ENCODE results near the gene PPP2R3B. TPM values are rescaled to one million over a fixed set of nuclear protein-coding genes. Genes with fewer than 3 reads are reported as not detected.

The PPP2R3B gene
- total and polyA plus RNA-seq, 2 experiments from 2014 or later: 22.4 to 24.3 TPM

GRCh38 chrX:336227-336626 is 50.5 kb downstream of the PPP2R3B start:
- Histone ChIP-seq H3K9me2 (replicated peaks; ENCODE audit: insufficient read depth) (no peaks in the 10 kb centered on the region), H3K36me3 (replicated peaks; ENCODE audit: insufficient read depth, low read depth) (no peaks in the 10 kb centered on the region), H3K4me2 (no peak overlapping the region), H3K4me3 (no peak overlapping the region), H3K27ac (no peak overlapping the region), H2AFZ (no peak overlapping the region), H3K27me3 (no peaks in the 10 kb centered on the region), H3K4me1 (ENCODE audit: insufficient read depth) (peaks cover 6% of the 10 kb centered on the region), H4K20me1 (ENCODE audit: insufficient read depth, poor library complexity, severe bottlenecking) (no peaks in the 10 kb centered on the region), H3K9me3 (ENCODE audit: low read depth) (no peaks in the 10 kb centered on the region), H3K79me2 (no peaks in the 10 kb centered on the region)
- WGBS (ENCODE audit: low lambda C conversion rate, missing lambda C conversion rate): 94% methylated on average over 20 of the region's 21 CpGs
- no peak for DNase-seq (ENCODE audit: low spot score)
- TF ChIP-seq CTCF (IDR thresholded peaks at IDR 0.05; ENCODE audit: poor library complexity) (no peak), EZH2phosphoT487 (IDR thresholded peaks at IDR 0.05; ENCODE audit: low read depth, severe bottlenecking, unreplicated experiment) (no peak), EZH2 (IDR thresholded peaks at IDR 0.05; ENCODE audit: borderline replicate concordance) (no peak)

- no peaks in the 10 kb centered on the region for H3K9me3 ChIP-seq (ENCODE audit: low read depth)
- no peak overlapping the region for H3K27ac ChIP-seq
- TF ChIP-seq EZH2phosphoT487 (IDR thresholded peaks at IDR 0.05; ENCODE audit: low read depth, severe bottlenecking, unreplicated experiment) (no peak), CTCF (IDR thresholded peaks at IDR 0.05; ENCODE audit: poor library complexity) (no peak), EZH2 (IDR thresholded peaks at IDR 0.05; ENCODE audit: borderline replicate concordance) (no peak)
- H3K9me2 ChIP-seq (replicated peaks; ENCODE audit: insufficient read depth): no peaks in the 10 kb centered on the region
- no peaks in the 10 kb centered on the region for H3K27me3 ChIP-seq
- H2AFZ ChIP-seq: no peak overlapping the region
- H3K4me2 ChIP-seq: no peak overlapping the region
- WGBS (ENCODE audit: low lambda C conversion rate, missing lambda C conversion rate): 98% methylated on average over 17 of the region's 17 CpGs
- H3K36me3 ChIP-seq (replicated peaks; ENCODE audit: insufficient read depth, low read depth): no peaks in the 10 kb centered on the region
- no peaks in the 10 kb centered on the region for H4K20me1 ChIP-seq (ENCODE audit: insufficient read depth, poor library complexity, severe bottlenecking)
- no peak overlapping the region for H3K4me3 ChIP-seq
- DNase-seq (ENCODE audit: low spot score): no peak
- H3K4me1 ChIP-seq (ENCODE audit: insufficient read depth): peaks cover 11% of the 10 kb centered on the region
- no peaks in the 10 kb centered on the region for H3K79me2 ChIP-seq
Observed at GRCh38 chrX:335758-336155, 51.0 kb downstream of the PPP2R3B start.

- H3K4me3 ChIP-seq: no peak overlapping the region
- DNase-seq (ENCODE audit: low spot score): no peak
- no peak overlapping the region for H3K4me2 ChIP-seq
- no peaks in the 10 kb centered on the region for H3K27me3 ChIP-seq
- no peak overlapping the region for H3K27ac ChIP-seq
- H4K20me1 ChIP-seq (ENCODE audit: insufficient read depth, poor library complexity, severe bottlenecking): no peaks in the 10 kb centered on the region
- peaks cover 11% of the 10 kb centered on the region for H3K4me1 ChIP-seq (ENCODE audit: insufficient read depth)
- H3K9me3 ChIP-seq (ENCODE audit: low read depth): no peaks in the 10 kb centered on the region
- no peak overlapping the region for H2AFZ ChIP-seq
- no peaks in the 10 kb centered on the region for H3K79me2 ChIP-seq
- WGBS (ENCODE audit: low lambda C conversion rate, missing lambda C conversion rate): 96% methylated on average over 38 of the region's 47 CpGs
- TF ChIP-seq EZH2phosphoT487 (IDR thresholded peaks at IDR 0.05; ENCODE audit: low read depth, severe bottlenecking, unreplicated experiment): no peak
- TF ChIP-seq EZH2 (IDR thresholded peaks at IDR 0.05; ENCODE audit: borderline replicate concordance): no peak
- no peak for TF ChIP-seq CTCF (IDR thresholded peaks at IDR 0.05; ENCODE audit: poor library complexity)
- H3K9me2 ChIP-seq (replicated peaks; ENCODE audit: insufficient read depth): no peaks in the 10 kb centered on the region
- no peaks in the 10 kb centered on the region for H3K36me3 ChIP-seq (replicated peaks; ENCODE audit: insufficient read depth, low read depth)
Observed at GRCh38 chrX:334971-335757, 51.5 kb downstream of the PPP2R3B start.
